Hematopoietic multipotent progenitor cell (in vitro differentiated cells): ENCODE measurements around the gene MRTFA. TPM values are rescaled to one million over a fixed set of nuclear protein-coding genes. Genes with fewer than 3 reads are reported as not detected.
"Not testable (repeated sequence)": the region's sequence is repeated elsewhere in the genome, so short reads cannot be mapped to it uniquely, and the experiment has no call there.

Experiments used
- DNase-seq, 3 donors: peaks; one replicate each; pipeline ENCODE4 v3.0.0-alpha.2; 2011 to 2015; ENCODE audit warnings: low read depth in 2 of 3, low spot score in 2 of 3
- total RNA-seq: library from RNA; depleted of rRNA; stranded (reverse); fragments of >200 nt; gene quantifications from one replicate; pipeline ENCODE4 v1.2.3, GENCODE V29; 2012

Gene MRTFA
- total RNA-seq, 1 donor: 84.3 TPM

DNA sequence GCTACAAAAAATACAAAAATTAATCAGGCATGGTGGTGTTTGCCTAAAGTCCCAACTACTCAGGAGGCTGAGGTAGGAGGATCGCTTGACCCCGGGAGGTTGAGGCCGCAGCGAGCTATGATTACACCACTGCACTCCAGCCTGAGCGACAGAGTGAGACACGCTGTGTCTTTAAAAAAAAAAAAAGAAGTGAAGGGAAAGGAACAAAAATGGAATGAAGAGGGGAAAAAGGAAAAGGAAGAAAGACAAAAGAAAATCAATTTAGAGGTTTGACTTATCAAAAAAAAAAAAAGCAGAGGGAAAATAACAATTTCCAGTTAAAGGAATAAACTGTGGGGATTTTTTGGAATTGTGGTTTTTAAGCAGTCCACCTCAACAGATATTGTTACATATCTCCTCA, 36.8 kb downstream of the MRTFA start:
- DNase-seq: no peak

DNA sequence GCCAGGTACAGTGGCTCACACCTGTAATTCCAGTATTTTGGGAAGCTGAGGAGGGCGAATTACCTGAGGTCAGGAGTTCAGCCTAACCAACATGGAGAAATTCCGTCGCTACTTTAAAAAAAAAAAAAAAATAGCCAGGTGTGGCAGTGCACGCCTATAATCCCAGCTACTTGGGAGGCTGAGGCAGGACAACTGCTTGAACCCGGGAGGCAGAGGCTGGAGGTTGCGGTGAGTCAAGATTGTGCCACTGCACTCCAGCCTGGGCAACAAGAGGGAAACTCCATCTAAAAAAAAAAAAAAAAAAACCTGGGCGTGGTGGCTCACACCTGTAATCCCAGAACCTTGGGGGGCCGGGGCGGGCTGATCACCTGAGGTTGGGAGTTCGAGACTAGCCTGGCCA, 37.8 kb downstream of the MRTFA start:
- not testable (repeated sequence) for DNase-seq

DNA sequence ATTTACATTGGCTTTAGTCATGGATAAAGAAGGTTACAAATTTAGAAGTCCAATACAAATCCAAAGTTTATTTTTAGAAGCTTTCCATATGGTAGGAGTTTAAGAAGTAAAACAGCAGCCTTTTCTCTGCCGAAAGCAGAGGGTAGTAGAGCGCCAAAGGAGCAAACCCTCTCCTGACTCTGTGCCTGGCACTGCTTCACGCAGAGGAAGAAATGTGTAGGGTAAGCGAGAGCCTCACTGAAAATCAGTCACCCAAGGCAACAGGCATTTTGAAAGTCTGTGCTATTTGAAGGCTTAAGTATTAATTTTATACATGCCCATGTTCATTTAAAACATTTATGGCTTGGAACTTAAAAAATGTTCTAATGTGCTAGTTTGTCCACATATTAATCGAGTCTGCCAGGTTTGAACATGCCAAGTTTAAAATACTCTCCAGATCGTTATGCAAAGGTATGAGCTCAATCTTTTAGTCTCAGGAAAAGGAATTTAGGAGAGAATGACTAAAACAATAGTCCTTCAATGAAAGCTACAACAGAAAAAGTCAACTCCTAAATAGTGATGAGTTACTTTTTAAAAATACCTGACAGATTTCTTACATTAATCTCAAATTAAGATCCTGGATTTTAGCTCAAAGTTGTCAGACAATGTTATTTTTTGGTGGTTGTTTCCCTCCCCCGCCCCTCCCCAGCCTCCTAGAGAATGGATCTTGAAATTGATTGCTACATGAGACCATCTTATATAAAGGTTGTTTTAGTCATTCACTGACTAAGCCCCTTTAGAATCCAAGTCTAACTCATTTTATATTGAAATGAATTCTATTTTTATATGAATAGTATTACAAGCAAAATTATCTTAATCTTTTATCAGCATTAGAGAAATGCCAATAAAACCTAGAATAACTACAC, 38.7 kb downstream of the MRTFA start:
- no peak for DNase-seq

DNA sequence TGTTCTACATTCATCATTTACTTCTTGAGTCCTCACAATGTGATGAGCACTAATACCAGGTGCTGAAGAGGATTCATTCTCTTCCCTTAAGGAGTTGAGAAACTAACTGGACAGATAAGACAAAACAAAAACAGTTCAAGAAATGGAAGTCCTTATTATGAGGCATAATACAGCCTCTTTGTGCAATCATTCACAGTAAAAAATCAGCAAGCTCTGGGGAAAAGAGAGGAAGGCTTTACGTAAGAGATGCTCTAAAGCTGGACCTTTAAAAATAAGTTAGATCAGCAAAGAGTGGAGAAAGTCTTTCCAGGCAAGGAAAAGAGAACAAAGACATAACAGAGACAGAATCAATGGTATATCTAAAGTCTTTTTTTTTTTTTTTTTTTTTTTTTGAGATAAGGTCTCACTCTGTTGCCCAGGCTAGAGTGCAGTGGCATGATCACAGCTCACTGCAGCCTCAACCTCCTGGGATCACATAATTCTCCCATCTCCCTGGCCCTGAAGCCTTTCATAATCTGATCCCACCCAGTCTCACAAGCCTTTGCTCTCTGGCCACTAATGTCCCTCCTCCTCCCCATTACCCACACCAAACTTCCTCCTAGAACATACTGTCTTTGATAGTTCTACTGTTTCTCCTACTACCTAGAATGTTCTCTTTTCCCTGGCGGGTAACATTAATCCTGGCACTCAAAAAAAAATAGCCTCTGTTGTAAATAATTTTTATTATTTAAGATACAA, 40.9 kb downstream of the MRTFA start:
- DNase-seq: no peak

DNA sequence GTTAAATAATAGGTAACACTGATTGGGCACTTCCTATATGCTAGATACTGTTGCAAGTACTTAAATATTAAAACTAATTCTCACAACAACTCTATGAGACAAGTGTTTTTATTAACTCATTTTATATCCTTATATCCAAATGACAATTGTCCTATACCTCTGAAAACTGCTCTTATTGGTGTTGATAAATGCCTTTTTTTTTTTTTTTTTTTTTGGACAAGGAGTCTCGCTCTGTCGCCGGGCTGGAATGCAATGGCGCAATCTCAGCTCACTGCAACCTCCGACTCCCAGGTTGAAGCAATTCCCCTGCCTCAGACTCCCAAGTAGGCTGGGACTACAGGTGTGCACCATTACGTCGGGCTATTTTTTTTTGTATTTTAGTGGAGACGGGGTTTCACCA, 41.6 kb downstream of the MRTFA start:
- no peak for DNase-seq

DNA sequence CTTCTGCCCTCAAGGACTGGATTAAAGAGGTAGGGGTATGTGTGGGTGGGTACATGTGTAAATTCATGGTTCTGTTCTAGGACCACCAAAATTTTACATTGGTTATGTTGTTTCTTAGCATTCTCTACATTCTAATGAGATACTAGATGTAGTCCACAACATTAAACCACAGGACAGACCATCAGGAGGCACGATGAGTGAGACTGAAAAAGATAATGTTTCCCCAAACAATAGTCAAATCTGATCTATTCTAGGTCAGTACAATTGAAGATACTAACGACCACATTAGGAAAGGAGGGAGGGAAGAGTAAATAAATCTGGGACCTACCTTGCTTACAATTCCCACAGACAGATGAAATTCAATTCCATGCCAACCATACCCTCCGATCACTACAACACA, 42.2 kb downstream of the MRTFA start:
- DNase-seq: no peak

DNA sequence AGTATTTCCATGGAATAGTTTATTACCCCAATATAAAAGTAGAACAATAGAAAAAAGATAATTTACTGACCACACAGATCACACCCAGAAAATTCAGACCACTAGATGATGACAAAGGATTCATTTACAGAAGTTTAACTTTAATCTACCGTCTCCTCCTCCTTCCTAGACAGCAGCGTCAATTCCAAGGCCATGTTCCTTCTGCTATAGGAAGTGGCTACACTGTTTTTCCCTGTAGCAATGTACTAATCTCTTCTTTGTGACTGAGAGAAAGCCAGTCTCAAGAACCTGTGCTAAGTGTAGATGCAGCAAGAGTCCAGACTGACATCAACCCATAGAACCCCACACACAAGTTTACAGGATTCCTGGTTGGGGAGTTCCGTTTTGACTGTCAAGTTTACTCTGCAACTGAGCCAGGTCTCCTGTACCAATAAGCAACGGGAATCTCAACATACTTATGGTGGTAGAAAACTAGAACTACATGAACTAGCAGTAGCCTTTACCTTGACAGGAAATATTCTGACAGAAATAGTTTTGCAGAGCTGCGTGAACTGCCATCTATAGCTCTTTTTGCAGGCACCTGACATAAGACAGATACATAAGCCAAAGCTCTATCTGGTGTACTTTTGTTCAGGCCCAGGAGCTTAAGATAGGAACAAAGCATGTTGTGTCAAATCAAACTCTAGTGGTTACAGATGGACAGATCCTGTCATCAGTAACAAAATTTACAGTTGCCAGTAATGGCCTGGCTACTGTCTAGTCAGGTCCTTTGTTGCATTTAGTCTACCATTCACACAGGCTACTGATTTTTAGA, 42.9 kb downstream of the MRTFA start:
- no peak for DNase-seq

DNA sequence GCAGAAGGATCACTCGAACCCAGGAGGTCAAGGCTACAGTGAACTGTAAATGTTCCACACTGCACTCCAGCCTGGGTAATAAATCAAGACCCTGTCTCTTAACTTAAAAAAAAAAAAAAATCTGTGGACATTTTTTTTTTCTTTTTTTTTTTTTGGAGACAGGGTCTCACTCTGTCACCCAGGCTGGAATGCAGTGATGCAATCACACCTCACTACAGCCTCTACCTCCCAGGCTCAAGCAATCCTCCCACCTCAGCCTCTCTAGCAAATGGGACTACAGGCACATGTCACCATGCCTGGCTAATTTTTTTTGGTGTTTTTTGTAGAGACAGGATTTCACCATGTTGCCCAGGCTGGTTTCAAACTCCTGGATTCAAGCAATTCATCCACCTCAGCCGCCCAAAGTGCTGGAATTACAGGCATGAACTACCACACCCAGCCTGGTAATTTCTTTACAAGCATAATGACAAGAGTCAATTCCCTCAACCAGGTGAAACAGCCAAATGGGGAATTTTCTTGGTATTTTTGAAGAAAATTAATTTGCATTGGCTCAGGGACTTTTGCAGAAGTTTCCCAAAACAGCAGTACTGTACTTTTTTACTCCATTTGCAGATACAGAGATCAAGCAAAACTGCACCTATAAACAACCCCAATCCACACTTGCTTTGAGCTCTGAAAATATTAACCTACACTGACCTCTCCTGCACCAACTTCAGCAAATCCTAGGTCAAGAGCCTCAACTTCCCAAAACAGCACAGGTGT, 44.0 kb downstream of the MRTFA start:
- no peak for DNase-seq

DNA sequence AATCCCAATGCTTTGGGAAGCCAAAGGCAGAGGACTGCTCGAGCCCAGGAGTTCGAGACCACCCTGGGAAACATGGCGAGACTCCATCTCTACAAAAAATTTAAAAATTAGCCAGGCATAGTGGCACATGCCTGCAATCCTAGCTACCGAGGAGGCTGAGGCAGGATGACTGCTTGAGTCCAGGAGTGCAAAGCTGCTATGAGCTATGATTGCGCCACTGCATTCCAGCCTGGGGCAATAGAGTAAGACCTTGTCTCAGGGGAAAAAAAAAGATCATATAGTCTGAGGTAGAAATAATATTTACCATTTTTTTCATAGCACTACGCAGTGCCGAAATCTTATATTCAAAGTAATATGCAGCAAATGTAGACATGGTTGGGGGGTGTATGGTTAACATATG, 47.8 kb downstream of the MRTFA start:
- DNase-seq: no peak

DNA sequence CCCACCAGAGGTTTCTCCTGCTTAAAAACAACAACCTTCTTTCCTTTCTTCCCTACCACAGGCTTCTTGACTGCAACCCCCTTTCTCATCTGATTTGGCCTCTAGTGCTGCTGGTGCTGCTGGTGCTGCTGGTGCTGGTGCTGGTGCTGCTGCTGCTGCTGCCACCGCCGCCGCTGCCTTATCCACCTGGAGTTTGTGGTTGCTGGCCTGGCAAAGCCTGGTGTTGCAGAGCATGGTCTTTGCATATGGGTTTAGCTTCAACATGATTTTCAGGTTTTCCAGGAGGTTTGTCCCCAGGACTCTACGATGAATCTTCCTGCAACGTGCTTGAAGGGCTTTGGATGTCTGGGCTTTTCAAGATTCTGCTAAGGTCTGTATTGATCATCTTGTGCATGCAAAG, 49.7 kb downstream of the MRTFA start:
- no peak for DNase-seq

DNA sequence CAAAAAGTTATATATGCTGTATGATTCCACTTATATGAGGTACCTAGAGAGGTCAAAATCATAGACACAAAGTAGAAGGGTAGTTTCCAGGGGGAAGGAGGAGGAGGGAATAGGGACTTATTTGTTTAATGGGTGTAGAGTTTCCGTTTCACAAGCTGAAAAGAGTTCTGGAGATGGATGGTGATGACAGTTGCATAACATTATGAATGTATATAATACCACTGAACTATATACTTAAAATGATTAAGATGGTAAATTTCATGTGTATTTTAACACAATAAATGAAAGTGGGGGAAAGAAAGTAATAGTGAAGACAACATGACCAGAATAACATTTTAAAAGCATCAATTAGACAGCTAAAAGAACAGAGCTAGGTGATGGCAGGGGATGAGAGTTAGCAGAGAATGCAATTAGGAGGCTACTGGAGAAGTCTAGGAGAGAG, 51.2 kb downstream of the MRTFA start:
- no peak for DNase-seq

DNA sequence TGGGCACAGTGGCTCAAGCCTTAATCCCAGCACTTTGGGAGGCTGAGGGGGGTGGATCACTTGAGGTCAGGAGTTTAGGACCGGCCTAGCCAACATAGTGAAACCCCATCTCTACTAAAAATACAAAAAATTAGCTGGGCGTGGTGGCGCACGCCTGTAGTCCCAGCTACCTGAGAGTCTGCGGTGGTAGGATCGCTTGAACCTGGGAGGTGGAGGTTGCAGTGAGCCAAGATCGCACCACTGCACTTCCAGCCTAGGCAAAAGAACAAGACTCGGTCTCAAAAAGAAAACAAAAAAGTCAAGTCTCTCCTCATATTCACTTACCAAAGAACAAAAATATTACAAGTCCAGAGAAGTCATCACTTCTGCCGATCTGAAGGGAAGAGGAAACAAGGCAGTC, 51.8 kb downstream of the MRTFA start:
- not testable (repeated sequence) for DNase-seq

DNA sequence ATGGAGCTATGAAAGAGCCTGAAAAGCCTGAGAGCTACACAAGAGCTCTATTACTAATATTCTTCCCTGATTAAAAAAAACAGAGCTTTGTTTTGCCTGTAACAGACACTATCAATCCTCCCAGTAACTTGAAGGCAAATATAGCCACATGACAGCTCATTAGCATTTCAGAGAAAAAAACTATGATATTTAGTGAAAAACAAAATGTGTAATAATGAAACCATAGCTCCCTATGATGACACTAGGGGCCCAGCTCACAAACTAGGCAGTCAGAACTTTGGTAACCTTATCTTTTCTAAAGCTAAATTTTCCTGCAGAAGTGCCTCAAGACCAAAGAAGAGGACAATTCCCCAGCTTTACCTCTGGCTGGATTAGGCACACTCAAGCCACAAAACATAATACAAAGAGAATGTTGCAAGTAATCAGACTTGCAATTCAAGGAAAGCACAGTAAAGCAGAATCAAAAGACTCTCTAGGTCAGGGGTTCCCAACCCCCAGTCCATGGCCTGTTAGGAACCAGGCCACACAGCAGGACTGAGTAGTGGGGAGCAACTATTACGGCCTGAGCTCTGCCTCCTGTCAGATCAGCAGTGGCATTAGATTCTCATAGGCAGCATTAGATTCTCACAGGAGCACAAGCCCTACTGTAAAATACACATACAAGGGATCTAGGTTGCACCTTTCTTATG, 53.3 kb downstream of the MRTFA start:
- no peak for DNase-seq

DNA sequence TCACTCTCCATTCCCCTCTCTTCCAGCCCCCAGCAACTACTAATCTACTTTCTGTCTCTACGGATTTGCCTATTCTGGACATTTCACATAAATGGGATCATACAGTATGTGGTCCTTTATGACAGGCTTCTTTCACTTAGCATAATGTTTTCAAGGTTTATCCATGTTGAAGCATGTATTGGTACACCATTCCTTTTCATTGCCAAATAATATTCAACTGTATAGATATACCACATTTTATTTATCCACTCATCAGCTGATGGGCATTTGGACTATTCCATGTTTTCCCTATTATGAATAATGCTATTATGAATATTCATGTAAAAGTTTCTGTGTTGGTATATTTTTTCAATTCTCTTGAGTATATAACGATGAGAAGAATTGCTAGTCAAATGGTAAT, 54.5 kb downstream of the MRTFA start:
- DNase-seq: no peak

DNA sequence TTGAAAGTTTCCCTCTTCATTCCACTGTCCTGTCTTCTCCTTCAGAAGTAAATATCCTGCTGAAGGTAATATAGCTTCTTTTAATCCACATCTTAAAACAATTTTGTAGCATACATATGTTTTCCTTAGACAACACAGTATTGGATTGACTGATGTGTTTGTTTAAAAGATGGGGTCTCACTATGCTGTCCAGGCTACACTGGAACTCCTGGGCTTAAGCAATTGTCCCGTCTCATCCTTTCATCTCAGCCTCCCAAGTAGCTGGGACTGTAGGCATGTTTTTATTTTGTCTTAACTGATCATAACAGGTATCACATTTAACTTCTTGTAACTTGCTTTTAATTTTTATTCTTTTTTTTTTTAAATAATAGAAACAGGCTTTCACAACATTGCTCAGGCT, 55.9 kb downstream of the MRTFA start:
- no peak for DNase-seq

DNA sequence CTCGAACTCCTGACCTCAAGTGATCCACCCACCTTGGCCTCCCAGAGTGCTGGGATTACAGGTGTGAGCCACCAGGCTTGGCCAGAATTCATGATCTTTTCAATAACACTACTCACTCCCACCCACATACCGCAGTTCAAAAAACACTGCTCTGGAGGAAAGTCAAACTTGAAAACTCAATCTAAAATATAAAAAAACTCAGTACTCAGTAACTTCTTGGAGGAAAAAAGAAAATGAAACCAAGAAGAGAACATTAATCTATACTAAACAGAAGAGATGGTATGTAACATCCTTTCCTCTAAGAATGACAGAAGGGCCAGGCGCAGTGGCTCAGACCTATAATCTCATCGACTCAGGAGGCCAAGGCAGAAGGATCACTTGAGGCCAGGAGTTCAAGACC, 58.3 kb downstream of the MRTFA start:
- DNase-seq: peak in 1 of 3 donors; percentile 23

DNA sequence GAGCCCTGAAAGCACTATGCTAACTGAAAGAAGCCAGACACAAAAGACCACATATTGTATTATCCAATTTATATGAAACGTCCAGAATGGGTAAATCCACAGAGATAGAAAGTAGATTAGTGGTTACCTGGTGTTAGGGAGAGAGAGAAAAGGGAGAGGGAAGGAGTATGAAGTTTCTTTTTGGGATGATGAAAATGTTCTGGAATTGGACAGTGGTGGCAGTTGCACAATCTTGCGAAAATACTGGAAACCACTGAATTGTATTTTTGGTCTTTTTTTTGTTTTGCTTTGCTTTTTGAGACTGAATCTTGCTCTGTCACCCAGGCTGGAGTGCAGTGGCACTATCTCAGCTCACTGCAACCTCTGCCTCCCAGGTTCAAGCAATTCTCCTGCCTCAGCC, 63.5 kb downstream of the MRTFA start:
- no peak for DNase-seq

DNA sequence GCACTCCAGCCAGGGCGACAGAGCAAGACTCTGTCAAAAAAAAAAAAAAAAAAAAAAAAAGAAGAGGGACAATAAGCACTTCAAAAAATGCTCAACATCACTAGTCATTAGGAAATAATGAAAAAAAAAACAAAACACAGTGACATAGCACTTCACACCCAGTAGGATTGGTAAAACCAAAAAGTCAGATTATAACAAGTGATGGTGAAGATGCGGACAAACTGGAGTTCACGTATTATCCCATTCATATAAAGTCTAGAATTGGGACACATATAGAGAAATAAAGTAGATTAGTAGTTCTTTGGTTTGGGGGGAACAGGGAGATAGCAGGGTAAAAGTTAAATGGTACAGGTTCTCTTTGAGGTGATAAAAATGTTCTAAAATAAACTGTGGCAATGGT, 64.6 kb downstream of the MRTFA start:
- no peak for DNase-seq

DNA sequence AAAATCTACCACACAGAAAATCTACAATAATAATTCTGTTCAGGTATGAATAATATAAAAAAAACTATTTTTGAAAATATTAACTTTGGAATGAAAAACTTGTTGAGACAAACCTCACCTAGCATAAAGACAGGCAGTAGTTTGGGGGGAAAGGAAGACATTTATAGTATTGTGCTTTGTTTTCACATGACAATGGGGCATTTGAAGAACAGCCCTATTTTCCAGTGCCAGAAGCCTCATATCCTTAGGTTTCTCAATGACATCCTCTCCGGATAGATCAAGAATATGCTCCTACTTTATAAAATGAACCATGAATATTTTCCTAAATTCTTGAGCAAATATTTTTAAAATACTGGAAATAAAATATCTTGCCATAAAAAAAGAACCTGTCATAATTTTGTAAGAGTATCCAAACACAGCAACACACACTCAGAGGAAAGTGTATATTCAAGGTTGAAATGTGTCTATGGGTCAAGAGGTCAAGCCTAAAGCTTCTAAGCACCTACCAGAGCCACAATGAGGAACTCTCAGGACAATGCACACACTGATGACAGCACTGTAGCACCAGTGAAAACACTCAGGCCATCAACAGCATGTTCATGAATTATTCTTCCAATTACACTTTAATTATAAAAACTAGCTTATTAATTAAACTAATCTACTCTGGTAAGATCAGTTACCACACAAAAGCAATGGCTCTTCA, 68.7 kb downstream of the MRTFA start:
- no peak for DNase-seq
